ENCODE results near the gene OBSCN.

DNA sequence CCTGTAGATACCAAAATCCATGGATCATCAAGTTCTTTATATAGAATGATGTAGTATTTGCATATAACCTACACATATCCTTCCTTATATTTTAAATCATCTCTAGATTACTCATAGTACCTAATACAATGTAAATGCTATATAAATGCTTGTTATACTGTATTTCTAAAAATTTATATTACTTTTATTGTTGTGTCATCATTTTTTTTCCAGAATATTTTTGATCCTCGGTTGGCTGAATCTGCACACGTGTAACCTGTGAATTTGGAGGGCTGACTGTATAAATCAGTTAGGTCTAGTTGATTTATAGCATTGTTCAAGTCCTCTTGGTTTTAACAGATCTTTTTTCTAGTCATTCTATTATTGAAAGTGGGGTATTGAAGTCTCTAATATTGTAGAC, 23.3 kb downstream of the OBSCN start:
- TF ChIP-seq, protein P1, sequence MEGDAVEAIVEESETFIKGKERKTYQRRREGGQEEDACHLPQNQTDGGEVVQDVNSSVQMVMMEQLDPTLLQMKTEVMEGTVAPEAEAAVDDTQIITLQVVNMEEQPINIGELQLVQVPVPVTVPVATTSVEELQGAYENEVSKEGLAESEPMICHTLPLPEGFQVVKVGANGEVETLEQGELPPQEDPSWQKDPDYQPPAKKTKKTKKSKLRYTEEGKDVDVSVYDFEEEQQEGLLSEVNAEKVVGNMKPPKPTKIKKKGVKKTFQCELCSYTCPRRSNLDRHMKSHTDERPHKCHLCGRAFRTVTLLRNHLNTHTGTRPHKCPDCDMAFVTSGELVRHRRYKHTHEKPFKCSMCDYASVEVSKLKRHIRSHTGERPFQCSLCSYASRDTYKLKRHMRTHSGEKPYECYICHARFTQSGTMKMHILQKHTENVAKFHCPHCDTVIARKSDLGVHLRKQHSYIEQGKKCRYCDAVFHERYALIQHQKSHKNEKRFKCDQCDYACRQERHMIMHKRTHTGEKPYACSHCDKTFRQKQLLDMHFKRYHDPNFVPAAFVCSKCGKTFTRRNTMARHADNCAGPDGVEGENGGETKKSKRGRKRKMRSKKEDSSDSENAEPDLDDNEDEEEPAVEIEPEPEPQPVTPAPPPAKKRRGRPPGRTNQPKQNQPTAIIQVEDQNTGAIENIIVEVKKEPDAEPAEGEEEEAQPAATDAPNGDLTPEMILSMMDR (IDR thresholded peaks at IDR 0.05), result no peak
- no peak for TF ChIP-seq POLR2A (IDR thresholded peaks at IDR 0.05)

Data from adrenal gland (tissue), 5 donors.